Measurements from ENCODE around the gene NEK10.
"Not testable (repeated sequence)": the region's sequence is repeated elsewhere in the genome, so short reads cannot be mapped to it uniquely, and the experiment has no call there.

NEK10 gene, protein sequence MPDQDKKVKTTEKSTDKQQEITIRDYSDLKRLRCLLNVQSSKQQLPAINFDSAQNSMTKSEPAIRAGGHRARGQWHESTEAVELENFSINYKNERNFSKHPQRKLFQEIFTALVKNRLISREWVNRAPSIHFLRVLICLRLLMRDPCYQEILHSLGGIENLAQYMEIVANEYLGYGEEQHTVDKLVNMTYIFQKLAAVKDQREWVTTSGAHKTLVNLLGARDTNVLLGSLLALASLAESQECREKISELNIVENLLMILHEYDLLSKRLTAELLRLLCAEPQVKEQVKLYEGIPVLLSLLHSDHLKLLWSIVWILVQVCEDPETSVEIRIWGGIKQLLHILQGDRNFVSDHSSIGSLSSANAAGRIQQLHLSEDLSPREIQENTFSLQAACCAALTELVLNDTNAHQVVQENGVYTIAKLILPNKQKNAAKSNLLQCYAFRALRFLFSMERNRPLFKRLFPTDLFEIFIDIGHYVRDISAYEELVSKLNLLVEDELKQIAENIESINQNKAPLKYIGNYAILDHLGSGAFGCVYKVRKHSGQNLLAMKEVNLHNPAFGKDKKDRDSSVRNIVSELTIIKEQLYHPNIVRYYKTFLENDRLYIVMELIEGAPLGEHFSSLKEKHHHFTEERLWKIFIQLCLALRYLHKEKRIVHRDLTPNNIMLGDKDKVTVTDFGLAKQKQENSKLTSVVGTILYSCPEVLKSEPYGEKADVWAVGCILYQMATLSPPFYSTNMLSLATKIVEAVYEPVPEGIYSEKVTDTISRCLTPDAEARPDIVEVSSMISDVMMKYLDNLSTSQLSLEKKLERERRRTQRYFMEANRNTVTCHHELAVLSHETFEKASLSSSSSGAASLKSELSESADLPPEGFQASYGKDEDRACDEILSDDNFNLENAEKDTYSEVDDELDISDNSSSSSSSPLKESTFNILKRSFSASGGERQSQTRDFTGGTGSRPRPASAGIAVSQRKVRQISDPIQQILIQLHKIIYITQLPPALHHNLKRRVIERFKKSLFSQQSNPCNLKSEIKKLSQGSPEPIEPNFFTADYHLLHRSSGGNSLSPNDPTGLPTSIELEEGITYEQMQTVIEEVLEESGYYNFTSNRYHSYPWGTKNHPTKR

DNA sequence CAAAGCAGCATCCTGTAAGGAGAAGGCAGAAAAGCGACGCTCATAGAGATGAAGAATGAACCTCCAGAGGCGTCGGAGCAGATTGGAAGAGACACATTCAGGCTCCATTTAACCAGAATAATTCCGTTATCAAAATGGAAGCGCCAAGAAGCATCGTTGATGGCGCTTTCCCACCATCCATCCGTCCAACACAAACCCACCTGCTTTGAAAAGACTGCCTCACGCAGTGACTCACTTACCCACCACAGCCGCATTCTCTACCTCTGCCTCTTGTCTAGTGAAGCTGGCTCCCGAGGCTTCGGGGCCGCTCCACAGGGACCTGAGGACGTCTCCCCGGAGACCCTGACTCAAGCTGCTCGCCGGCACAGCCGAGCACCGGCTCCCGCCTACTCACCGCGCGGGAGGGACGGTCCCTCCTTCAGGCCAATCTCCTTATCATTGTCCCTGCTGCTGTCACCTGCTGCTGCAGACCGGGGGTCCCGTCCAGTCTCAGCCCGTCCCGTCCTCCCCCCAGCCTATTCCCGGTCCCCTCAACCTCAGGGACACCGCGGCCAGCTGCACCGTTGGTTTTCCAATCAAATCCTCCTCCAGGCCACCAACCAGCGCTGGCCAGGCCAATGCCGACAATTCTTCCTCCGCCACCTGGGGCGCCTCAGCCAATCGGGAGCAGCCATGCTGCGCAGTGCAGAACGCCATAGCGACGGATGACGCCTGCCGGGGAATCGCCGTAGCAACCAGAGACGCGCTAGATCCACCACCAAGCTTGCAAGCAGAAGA, at the start of gene NEK10:
NEK10 (minus strand) TSS at position 553 of the 777 bp plus-strand sequence. CDS start 16,501 bp downstream, outside the sequence.
- DNase-seq, result peak; percentile 91

GRCh38 chr3:27415202-27415601, 46.0 kb upstream of the NEK10 start:
- no peak for DNase-seq

GRCh38 chr3:27392950-27393679, 23.9 kb upstream of the NEK10 start:
- DNase-seq, result no peak

- DNase-seq, result not testable (repeated sequence)
Measured at GRCh38 chr3:27392414-27392813, 23.2 kb upstream of the NEK10 start.

DNA sequence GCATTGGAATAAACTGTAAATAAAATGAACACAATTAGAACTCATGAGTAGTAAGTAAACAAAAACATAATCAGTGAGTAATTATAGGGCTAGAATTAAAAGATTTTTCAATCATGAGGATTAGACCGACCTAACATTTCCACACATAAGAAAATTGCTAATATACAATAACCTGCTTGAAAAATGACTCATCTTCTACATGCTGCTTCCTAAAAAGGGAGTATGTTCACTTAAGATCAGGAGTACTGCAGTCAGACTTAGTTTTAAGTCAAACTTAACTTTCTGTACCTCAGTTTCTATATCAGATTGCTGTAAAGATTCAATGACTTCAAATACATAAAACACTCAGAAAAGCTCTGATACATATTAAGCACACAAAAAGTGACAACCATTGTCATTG, 22.6 kb upstream of the NEK10 start:
- no peak for DNase-seq

DNA sequence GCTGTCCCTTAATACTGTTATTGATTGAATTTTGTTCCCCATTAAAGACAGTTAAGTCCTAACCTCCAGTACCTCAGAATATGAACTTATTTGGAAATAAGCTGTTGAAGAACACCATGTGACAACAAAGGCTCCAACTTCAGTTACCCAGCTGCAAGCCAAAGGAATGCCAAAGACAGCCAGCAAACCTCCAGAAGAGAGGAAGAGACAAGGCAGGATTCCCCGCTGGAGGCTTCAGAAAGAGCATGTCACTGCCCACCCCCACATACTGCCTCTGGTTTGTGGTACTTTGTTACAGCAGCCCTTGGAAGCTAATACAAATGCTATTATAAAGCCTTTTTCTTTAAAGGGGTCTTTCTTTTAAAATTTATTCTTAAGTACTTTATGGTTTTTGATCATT, 18.4 kb upstream of the NEK10 start:
- DNase-seq, result no peak

GRCh38 chr3:27385504-27385903, 16.3 kb upstream of the NEK10 start:
- no peak for DNase-seq

- DNase-seq, result no peak
Measured at GRCh38 chr3:27384191-27384590, 15.0 kb upstream of the NEK10 start.

DNA sequence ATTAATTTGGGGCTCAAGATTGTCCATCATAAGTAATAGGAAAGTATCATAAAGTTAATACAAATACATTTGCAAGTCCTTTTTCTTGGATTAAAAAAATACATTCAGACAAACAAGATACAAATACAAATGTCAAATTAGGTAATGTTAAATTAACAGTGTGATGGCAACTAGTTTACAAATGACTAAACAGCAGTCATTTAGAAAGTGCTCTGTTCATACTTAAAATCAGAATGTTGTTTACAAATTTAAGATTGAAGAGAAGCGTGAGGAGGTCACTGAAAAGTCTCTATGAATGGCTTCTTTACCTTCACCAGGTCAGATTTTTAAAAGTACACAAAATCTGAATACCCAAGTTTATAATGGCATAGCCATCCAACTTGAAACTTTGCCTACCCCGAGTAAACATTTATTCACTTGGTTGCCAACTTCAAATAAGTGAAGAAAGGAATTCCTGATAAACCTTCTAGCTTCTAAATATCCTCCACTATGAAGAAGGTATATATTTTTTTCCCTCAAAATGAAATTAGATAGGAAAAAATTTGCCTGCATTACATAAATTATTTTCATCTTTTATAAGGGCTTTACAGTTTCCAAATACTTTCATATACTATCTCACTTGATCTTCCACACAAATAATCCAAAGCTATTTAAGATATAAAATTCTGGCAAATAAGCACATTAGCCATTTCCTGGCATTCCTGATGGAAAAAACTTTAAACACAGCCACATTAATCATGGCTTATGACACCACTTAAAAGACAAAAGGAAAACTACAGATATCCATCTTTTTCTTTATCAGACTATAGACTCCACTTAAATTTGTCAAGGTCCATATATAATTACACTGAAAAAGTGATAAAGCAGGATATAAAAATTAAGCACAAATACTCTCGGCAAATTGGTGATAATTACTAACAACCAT, 11.5 kb upstream of the NEK10 start:
- no peak for DNase-seq

GRCh38 chr3:27378331-27378730, 9.1 kb upstream of the NEK10 start:
- no peak for DNase-seq

GRCh38 chr3:27376109-27376772, 7.1 kb upstream of the NEK10 start:
- no peak for DNase-seq

DNA sequence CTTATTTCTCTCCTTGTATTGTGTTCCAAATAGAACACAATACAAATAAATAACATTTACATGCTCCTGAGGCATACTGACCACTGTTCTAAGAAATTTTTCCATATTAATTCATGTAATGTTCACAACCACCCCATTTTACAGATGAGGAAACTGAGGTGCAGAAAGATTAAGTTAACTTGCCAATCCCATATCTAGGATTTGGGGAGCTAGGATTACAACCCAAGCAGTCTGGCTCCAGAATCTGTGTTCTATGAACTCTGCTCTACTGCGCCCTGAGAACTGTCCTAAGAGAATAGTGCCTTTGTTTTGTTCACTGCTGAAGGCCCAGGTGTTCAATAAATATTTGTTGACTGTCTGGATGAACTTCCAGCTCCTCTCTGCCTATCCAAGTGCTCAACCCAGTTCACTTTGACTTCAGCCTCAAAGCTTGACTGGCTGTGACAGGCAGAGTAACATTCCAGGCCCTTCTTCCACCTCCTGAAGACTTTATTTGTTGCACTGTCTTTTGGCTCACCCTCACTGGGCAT, 3.1 kb downstream of the NEK10 start:
- no peak for DNase-seq

DNA sequence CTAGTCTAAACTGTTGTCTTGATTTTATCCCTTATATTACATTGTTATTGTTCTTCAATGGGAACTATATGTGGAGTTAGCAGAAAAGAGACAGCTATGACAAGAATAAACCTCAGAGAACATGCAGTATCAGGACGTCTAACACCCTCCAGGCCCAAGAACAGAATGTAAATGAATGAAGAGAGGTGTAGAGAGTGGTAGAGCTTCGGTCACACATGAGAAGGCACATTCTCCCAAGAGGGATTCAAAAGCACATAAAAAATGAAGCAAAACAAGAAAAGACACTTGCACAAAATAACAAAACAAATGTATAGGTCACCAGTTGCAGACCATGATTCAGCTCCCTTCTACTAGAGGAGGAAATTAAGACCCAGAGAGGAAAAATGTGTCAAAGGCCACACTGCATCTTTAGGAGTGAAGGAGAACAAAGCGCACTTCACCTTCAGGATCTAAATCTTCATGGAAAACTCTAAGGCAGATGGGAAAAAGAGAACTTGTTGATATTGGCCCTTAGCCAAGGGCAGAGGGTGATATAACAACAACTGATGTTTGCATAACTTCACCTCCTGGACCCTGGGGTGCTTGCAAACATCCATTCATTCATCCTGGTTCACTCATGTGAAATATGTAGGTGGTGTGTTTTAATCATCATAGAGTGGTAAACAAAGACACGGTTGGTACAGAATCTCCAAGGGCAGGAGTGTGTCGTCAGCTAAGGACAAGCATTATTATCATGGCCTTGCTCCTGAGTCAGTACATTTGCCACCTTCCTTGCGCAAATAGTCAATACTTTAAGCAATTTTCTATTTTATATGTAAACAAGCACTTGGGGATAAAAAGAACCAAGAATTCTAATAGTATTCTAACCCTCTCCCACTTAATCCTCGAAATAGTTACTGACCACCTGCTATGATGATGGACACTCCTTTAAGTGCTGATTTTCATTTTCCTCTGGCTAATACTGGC, 8.8 kb downstream of the NEK10 start:
- DNase-seq, result peak; percentile 84

DNA sequence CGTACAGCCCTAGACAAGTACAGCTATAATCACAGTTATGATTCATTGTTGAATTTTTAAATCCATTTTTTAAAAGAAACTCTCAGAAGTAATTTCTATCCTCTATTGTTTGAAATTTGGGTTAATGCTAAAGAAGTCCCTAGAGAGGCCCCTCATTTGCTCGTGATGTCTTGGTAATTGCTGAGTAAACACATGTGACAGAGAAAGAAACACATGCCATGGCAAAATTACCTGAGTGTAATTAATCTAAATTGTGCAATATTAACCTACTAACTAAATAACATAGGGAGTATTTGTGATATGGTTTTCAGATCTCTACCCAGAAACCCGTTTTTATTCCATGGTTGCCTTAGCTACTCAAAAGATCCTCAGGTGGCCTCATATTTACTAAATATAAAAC, 10.8 kb downstream of the NEK10 start:
- no peak for DNase-seq

DNA sequence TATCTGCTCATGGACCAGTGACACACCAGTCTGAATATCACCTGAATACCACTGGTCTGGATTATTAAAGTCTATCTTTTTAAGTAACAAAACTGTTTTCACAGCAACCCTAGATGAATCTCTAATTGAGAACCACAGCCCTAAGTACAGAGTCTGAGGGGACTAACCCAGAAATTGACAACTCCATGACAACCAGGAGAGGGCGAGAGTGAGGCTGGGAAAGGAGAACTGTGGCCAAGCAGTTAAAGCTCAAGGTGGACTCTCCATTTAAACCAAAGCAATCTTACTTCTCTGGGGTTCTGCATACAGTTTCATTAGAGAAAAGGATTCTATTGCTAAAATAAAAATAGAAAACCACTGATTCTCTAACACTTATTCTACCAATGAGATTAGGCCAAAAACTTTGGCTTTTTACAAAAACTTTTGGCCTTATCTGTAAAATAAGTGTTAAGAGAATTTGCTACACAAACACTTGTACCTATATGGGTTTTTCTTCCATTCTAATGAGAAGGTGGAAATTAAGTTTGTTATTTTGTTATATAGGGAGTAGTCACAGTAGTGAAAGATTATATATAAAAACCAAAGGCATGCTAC, 11.4 kb downstream of the NEK10 start:
- peak; percentile 8 for DNase-seq

GRCh38 chr3:27356976-27357375, 12.2 kb downstream of the NEK10 start:
- no peak for DNase-seq

GRCh38 chr3:27354588-27355203, 14.5 kb downstream of the NEK10 start:
- DNase-seq, result no peak

GRCh38 chr3:27354161-27354560, 15.0 kb downstream of the NEK10 start:
- DNase-seq, result no peak

Data from NCI-H2029 (cell line).